Nephron (organoid): Measurements from ENCODE around the gene XAGE3.

Source experiments
- H3K27ac Mint-ChIP-seq, 3 experiments: 2 replicates each; pipeline ENCODE4 v1.8.0; 2020; ENCODE audit warnings: mixed read lengths in 3 of 3, mild to moderate bottlenecking in 2 of 3, moderate library complexity in 1 of 3
- H3K27me3 Mint-ChIP-seq: 2 replicates; pipeline ENCODE4 v1.8.0; 2021; ENCODE audit warnings: low read depth, mild to moderate bottlenecking, moderate library complexity, mixed read lengths
- H3K36me3 Mint-ChIP-seq: 2 replicates; pipeline ENCODE4 v1.8.0; 2020; ENCODE audit warnings: low read depth, mixed read lengths
- H3K4me1 Mint-ChIP-seq: 2 replicates; pipeline ENCODE4 v1.8.0; 2020; ENCODE audit warnings: mixed read lengths
- H3K4me3 Mint-ChIP-seq, 3 experiments: 2 replicates each; pipeline ENCODE4 v1.8.0; 2020; ENCODE audit warnings: mild to moderate bottlenecking in 3 of 3, mixed read lengths in 3 of 3, moderate library complexity in 2 of 3
- H3K9me3 Mint-ChIP-seq: 2 replicates; pipeline ENCODE4 v1.8.0; 2020; ENCODE audit warnings: mixed read lengths
- TF ChIP-seq, protein P1 (sequence below), 3 experiments: fragments of 200-600 bp; sonication (generic); IDR thresholded peaks; one replicate each; pipeline ENCODE4 v1.5.0; 2021; ENCODE audit warnings: antibody characterized with exemption in 3 of 3; ENCODE audit not compliant: unreplicated experiment in 3 of 3

Gene XAGE3

DNA sequence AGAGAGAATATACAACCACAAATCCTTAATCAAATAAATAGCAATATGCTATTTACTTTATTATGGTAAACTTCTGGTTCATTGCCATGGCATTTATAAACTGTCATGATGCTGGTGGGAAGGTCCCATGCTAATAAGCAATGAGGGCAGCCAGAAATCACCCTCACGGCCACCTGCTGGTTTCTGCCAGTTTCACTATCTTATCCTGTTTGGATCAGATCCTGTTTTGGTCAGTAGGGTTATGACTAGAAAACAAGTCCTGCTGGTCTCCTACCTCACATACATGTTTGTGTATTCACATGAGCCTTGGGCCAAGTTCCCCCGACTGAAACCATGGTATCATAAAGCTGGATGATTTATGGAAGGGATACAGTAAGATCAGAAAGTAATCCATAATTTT is 28.7 kb downstream of the XAGE3 start:
- Mint-ChIP-seq H3K4me1 (no peaks in the 10 kb centered on the region), H3K4me3 (no peak overlapping the region), H3K9me3 (peaks cover 2% of the 10 kb centered on the region), H3K27me3 (peaks cover 5% of the 10 kb centered on the region), H3K27ac (no peak overlapping the region), H3K36me3 (no peaks in the 10 kb centered on the region)
- TF ChIP-seq, protein P1, sequence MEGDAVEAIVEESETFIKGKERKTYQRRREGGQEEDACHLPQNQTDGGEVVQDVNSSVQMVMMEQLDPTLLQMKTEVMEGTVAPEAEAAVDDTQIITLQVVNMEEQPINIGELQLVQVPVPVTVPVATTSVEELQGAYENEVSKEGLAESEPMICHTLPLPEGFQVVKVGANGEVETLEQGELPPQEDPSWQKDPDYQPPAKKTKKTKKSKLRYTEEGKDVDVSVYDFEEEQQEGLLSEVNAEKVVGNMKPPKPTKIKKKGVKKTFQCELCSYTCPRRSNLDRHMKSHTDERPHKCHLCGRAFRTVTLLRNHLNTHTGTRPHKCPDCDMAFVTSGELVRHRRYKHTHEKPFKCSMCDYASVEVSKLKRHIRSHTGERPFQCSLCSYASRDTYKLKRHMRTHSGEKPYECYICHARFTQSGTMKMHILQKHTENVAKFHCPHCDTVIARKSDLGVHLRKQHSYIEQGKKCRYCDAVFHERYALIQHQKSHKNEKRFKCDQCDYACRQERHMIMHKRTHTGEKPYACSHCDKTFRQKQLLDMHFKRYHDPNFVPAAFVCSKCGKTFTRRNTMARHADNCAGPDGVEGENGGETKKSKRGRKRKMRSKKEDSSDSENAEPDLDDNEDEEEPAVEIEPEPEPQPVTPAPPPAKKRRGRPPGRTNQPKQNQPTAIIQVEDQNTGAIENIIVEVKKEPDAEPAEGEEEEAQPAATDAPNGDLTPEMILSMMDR (IDR thresholded peaks at IDR 0.05; ENCODE audit: unreplicated experiment in 3 of 3) = no peak

DNA sequence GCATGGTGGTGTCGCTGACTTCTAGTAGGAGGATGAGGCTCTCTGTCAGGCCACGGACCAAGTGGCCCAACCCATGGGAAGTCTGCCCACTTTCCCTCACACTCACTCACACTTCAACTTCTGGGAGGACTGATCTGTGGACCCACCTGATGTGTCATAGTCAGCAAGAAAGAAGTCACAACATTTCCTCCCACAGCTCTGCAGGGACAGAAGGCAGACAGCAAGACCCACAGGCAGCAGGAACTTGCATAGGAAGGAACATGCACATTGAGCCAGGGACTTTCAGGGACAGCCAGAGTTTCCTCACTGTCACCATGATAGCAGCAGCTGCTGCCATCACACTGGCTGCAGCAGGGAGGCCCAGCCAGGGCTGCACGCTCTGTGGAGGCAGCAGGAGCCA is 37.3 kb downstream of the XAGE3 start:
- Mint-ChIP-seq H3K36me3 (no peaks in the 10 kb centered on the region), H3K27ac (no peak overlapping the region), H3K9me3 (peaks cover 29% of the 10 kb centered on the region), H3K4me1 (no peaks in the 10 kb centered on the region), H3K4me3 (no peak overlapping the region), H3K27me3 (peaks cover 5% of the 10 kb centered on the region)
- TF ChIP-seq, protein P1 (IDR thresholded peaks at IDR 0.05; ENCODE audit: unreplicated experiment in 3 of 3) = no peak

DNA sequence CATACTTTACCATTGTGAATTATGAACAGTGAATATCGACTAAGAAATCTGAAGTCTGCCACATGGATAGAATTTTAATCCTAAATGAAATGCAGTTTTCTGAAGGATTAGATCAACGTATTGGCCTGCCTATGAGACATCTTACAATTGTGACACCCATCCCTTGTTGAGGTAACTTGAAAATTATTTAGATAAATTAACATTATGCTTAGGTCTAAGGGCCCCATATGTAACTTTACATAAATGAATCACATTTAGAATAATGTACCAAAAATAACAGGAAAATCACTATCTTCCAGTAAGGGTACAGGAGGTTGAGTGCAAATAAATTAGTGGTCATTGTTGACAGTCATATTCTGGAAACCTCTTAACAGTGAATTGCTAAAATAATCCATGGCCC is 43.3 kb downstream of the XAGE3 start:
- H3K27me3 Mint-ChIP-seq = no peaks in the 10 kb centered on the region
- TF ChIP-seq, protein P1 (IDR thresholded peaks at IDR 0.05; ENCODE audit: unreplicated experiment in 3 of 3) = no peak
- peaks cover 19% of the 10 kb centered on the region for H3K9me3 Mint-ChIP-seq
- no peak overlapping the region for H3K27ac Mint-ChIP-seq
- no peaks in the 10 kb centered on the region for H3K4me1 Mint-ChIP-seq
- H3K4me3 Mint-ChIP-seq = no peak overlapping the region
- H3K36me3 Mint-ChIP-seq = no peaks in the 10 kb centered on the region

DNA sequence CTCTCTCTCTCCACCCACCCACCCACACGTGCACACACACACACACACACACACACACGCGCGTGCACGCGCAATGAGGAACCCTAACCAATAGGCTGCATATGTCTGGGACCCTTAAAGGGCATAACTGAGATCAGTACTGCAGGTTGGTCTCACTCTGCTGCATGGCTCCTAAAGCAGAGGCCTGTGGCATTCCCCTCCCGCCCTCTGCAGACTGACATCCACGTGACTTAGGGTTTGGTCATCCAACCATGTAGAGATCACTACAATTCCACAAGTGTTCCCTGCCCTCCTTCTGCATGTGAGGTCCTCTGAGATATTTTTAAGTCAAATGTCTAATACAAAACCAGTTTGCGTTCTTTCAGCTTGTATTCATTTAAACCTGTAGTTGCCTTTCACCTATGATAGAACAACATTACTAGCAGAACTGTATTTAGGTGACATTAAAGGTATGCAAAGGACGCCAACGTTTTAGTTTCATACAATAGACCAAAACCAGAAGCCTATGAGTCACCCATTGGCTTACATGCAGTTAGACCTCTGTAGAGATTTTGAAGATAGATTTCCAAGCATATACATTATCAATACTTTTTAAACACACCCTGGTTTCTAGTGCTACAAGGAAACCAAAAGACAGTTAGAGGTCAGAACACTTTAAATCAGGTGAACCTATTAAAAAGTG is 46.7 kb downstream of the XAGE3 start:
- Mint-ChIP-seq H3K27me3 (no peaks in the 10 kb centered on the region), H3K4me3 (no peak overlapping the region), H3K9me3 (peaks cover 5% of the 10 kb centered on the region), H3K36me3 (no peaks in the 10 kb centered on the region), H3K4me1 (no peaks in the 10 kb centered on the region), H3K27ac (no peak overlapping the region)
- TF ChIP-seq, protein P1 (IDR thresholded peaks at IDR 0.05; ENCODE audit: unreplicated experiment in 3 of 3) = no peak

DNA sequence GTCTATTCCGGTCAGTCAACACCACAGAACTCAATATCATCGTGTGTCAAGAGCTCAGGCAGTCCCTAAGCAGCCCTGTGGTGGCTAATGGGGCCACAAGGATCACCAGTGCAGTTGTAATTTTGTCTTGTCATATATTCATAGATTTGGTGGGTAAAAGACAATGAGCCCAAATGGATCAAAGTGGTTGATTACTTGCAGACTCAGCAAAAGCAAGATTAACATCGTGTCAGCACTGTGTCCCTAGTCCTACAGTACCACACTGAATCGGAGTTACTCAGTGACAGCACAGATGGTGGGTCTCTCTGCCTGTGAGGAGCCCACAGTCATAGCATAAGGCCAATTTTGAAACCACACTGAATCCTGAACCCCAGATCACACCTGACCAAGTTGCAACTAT is 48.1 kb downstream of the XAGE3 start:
- Mint-ChIP-seq H3K27me3 (peaks cover 3% of the 10 kb centered on the region), H3K4me3 (no peak overlapping the region), H3K4me1 (no peaks in the 10 kb centered on the region), H3K27ac (no peak overlapping the region), H3K36me3 (no peaks in the 10 kb centered on the region), H3K9me3 (peaks cover 5% of the 10 kb centered on the region)
- TF ChIP-seq, protein P1 (IDR thresholded peaks at IDR 0.05; ENCODE audit: unreplicated experiment in 3 of 3) = no peak
